Liver (tissue), 3 donors: ENCODE data around the gene INPP5A.

ENCODE experiments used
- ATF3 ChIP-seq: IDR thresholded peaks from 2 replicates; pipeline ENCODE4 v1.6.1; 2016; ENCODE audit warnings: antibody characterized with exemption
- GABPA ChIP-seq, 2 donors: IDR thresholded peaks in 1 of 2; conservative IDR thresholded peaks in 1 of 2; 2 replicates each; pipeline ENCODE4 v1.6.1; 2016; ENCODE audit warnings: antibody characterized with exemption in 2 of 2, mild to moderate bottlenecking in 1 of 2, moderate library complexity in 1 of 2
- JUND ChIP-seq, 2 donors: IDR thresholded peaks; 2 replicates each; pipeline ENCODE4 v1.6.1; 2016; ENCODE audit warnings: antibody characterized with exemption in 2 of 2
- RAD21 ChIP-seq, 2 donors: IDR thresholded peaks; 2 replicates each; pipeline ENCODE4 v1.6.1; 2016; ENCODE audit warnings: antibody characterized with exemption in 2 of 2, mild to moderate bottlenecking in 2 of 2
- RXRA ChIP-seq, 2 donors: IDR thresholded peaks; 2 replicates each; pipeline ENCODE4 v1.6.1; 2017 to 2018; ENCODE audit warnings: antibody characterized with exemption in 2 of 2, mild to moderate bottlenecking in 1 of 2
- TAF1 ChIP-seq: conservative IDR thresholded peaks from 2 replicates; pipeline ENCODE4 v1.6.1; 2016; ENCODE audit warnings: antibody characterized with exemption, mild to moderate bottlenecking
- YY1 ChIP-seq: IDR thresholded peaks from 2 replicates; pipeline ENCODE4 v1.6.1; 2016; ENCODE audit warnings: antibody characterized with exemption, mild to moderate bottlenecking
- TF ChIP-seq, protein P1 (sequence below): fragments of 150-350 bp; IDR thresholded peaks from 2 replicates; pipeline ENCODE4 v1.5.1; 2017; ENCODE audit warnings: improper control_type of control experiment, low read depth, low read length; ENCODE audit not compliant: missing input control
- TF ChIP-seq, protein P2 (sequence below): IDR thresholded peaks from 2 replicates; pipeline ENCODE4 v1.6.1; 2016; ENCODE audit warnings: antibody characterized with exemption
- TF ChIP-seq, protein P3 (sequence below): IDR thresholded peaks from 2 replicates; pipeline ENCODE4 v1.6.1; 2016; ENCODE audit warnings: antibody characterized with exemption, mild to moderate bottlenecking
- donor health status: healthy.
- donor health status: healthy.

DNA sequence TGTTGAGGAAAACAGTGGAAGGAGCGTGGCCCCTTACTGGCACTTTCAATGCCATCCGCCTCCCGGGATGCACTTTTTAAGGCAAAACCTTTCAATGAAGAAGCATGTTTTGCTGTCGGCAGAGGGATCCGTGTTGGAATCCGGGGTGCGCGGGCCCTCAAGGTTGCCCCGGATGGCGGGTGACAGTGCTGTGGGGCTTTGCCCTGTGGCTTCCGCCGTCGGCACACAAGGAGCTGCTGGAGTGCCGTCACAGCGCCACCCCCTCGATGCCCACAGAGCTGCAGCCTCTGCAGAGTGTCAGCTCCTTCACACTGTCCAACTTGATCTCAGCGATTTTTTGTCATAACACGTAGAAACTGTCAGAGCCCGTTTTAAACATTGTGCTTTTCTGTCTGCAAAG is 189.4 kb downstream of the INPP5A start:
- TF ChIP-seq, protein P1, sequence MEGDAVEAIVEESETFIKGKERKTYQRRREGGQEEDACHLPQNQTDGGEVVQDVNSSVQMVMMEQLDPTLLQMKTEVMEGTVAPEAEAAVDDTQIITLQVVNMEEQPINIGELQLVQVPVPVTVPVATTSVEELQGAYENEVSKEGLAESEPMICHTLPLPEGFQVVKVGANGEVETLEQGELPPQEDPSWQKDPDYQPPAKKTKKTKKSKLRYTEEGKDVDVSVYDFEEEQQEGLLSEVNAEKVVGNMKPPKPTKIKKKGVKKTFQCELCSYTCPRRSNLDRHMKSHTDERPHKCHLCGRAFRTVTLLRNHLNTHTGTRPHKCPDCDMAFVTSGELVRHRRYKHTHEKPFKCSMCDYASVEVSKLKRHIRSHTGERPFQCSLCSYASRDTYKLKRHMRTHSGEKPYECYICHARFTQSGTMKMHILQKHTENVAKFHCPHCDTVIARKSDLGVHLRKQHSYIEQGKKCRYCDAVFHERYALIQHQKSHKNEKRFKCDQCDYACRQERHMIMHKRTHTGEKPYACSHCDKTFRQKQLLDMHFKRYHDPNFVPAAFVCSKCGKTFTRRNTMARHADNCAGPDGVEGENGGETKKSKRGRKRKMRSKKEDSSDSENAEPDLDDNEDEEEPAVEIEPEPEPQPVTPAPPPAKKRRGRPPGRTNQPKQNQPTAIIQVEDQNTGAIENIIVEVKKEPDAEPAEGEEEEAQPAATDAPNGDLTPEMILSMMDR: no peak
- TF ChIP-seq, protein P2, sequence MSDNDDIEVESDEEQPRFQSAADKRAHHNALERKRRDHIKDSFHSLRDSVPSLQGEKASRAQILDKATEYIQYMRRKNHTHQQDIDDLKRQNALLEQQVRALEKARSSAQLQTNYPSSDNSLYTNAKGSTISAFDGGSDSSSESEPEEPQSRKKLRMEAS: no peak
- no peak for TF ChIP-seq YY1
- no peak for TF ChIP-seq TAF1
- no peak for TF ChIP-seq RXRA (IDR thresholded peaks at IDR 0.05)
- no peak for TF ChIP-seq ATF3
- TF ChIP-seq, protein P3, sequence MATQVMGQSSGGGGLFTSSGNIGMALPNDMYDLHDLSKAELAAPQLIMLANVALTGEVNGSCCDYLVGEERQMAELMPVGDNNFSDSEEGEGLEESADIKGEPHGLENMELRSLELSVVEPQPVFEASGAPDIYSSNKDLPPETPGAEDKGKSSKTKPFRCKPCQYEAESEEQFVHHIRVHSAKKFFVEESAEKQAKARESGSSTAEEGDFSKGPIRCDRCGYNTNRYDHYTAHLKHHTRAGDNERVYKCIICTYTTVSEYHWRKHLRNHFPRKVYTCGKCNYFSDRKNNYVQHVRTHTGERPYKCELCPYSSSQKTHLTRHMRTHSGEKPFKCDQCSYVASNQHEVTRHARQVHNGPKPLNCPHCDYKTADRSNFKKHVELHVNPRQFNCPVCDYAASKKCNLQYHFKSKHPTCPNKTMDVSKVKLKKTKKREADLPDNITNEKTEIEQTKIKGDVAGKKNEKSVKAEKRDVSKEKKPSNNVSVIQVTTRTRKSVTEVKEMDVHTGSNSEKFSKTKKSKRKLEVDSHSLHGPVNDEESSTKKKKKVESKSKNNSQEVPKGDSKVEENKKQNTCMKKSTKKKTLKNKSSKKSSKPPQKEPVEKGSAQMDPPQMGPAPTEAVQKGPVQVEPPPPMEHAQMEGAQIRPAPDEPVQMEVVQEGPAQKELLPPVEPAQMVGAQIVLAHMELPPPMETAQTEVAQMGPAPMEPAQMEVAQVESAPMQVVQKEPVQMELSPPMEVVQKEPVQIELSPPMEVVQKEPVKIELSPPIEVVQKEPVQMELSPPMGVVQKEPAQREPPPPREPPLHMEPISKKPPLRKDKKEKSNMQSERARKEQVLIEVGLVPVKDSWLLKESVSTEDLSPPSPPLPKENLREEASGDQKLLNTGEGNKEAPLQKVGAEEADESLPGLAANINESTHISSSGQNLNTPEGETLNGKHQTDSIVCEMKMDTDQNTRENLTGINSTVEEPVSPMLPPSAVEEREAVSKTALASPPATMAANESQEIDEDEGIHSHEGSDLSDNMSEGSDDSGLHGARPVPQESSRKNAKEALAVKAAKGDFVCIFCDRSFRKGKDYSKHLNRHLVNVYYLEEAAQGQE: no peak
- TF ChIP-seq JUND (IDR thresholded peaks at IDR 0.05): no peak
- TF ChIP-seq GABPA (IDR thresholded peaks at IDR 0.05 in 1 of 2, conservative IDR thresholded peaks at IDR 0.05 in 1 of 2): no peak
- TF ChIP-seq RAD21 (IDR thresholded peaks at IDR 0.05): no peak
